Lung (tissue), 12 donors: Measurements from ENCODE around the gene CENATAC. TPM values are rescaled to one million over a fixed set of nuclear protein-coding genes. Genes with fewer than 3 reads are reported as not detected.

Experiments
- ATAC-seq: fragments of 200-7000 bp; cut with Tn5 transposase; one replicate; pipeline ENCODE4 v1.9.1; 2020; ENCODE audit warnings: moderate number of reproducible peaks; ENCODE audit not compliant: insufficient read depth, low FRiP score
- DNase-seq, 3 donors: peaks; one replicate each; pipeline ENCODE4 v3.0.0-alpha.2; 2013 to 2017
- H3K27ac ChIP-seq, 2 donors: one replicate each; pipeline ENCODE4 v1.5.1; 2013; ENCODE audit warnings: mild to moderate bottlenecking in 2 of 2, moderate library complexity in 2 of 2, control low read depth in 1 of 2, inconsistent platforms in 1 of 2, low read depth in 1 of 2, low read length in 1 of 2
- H3K27me3 ChIP-seq, 3 donors: one replicate each; pipeline ENCODE4 v1.5.1; 2013; ENCODE audit warnings: low read length in 2 of 3; ENCODE audit not compliant: control insufficient read depth in 3 of 3, insufficient read depth in 3 of 3
- H3K36me3 ChIP-seq, 4 donors: one replicate each; pipeline ENCODE4 v1.5.1; 2013; ENCODE audit warnings: low read length in 4 of 4, mild to moderate bottlenecking in 1 of 4, moderate library complexity in 1 of 4; ENCODE audit not compliant: control insufficient read depth in 4 of 4, insufficient read depth in 4 of 4
- H3K4me1 ChIP-seq, 5 donors: one replicate each; pipeline ENCODE4 v1.5.1; 2013; ENCODE audit warnings: low read length in 5 of 5, mild to moderate bottlenecking in 2 of 5, moderate library complexity in 1 of 5; ENCODE audit not compliant: control insufficient read depth in 5 of 5, insufficient read depth in 5 of 5
- H3K4me3 ChIP-seq: one replicate; pipeline ENCODE4 v1.5.1; 2013; ENCODE audit warnings: mild to moderate bottlenecking, control low read depth, moderate library complexity
- H3K9ac ChIP-seq, 2 donors: one replicate each; pipeline ENCODE4 v1.5.1; 2013; ENCODE audit warnings: low read length in 2 of 2, control low read depth in 1 of 2; ENCODE audit not compliant: insufficient read depth in 1 of 2
- H3K9me3 ChIP-seq, 4 donors: one replicate each; pipeline ENCODE4 v1.5.1; 2013; ENCODE audit warnings: low read length in 3 of 4, mild to moderate bottlenecking in 1 of 4, moderate library complexity in 1 of 4; ENCODE audit not compliant: control insufficient read depth in 4 of 4, insufficient read depth in 3 of 4
- WGBS, 2 donors: extraction: QIAGEN DNeasy Blood & Tissue Kit; methylation state at CpG; one replicate each; pipeline ENCODE4 v1.1.7; 2013; 5-methylcytosine and 5-hydroxymethylcytosine counted together
- polyA plus RNA-seq, 2 donors: library from polyadenylated mRNA; stranded (reverse); fragments of 200-250 nt; gene quantifications; one replicate each; pipeline ENCODE4 v1.2.1, GENCODE V29; 2013
- total RNA-seq, 2 donors: library from RNA; depleted of rRNA in 1 of 2; stranded (reverse); fragments of >200 nt in 1 of 2; gene quantifications; one replicate each; pipeline ENCODE4 v1.2.1, GENCODE V29; 2014 to 2021
- TF ChIP-seq, protein P1 (sequence below): IDR thresholded peaks from 2 replicates; pipeline ENCODE4 v1.5.1; 2012; ENCODE audit warnings: mild to moderate bottlenecking; ENCODE audit errors: control extremely low read depth, extremely low read depth
- donor health status: control.
- donor health status: control.
- donor health status: Bipolar disorder and iron deficiency.
- donor health status: healthy.
- donor health status: DM: yes; HTN: yes; CAD: no.

CENATAC gene
- total and polyA plus RNA-seq, 4 donors, result 12.3 to 97.5 (median 53.5) TPM

DNA sequence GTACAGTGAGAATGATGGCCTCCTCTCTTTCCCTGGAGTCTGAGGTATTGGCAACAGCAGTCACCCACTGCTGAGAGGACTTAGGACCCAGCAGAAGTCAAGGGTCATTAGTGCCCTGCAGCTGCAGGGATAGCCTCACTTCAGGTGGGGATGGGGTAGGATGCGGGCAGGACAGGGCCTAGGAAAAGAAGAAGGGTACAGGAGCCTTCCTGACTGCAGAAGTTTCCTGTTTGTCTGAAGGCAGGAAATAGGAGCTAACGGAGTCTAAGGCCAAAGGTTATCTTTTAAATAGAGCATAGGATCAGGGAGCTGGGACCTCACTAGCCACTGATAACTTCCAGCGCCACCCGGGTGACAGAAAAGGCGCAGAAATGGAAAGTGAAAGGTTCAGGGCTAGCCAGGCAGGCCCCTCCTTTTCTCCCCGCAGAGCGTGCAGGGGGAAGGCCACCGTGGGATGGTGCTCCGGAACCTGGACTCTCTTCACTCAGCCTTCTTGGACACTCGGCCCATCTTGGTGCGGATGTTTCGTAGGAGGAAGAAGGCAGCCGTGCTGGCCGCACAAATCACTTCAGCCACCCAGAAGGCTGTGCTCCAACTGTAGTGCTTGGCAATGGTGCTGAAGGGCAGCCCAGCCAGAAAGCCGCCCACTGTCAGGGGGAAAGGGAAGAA lies 26.6 kb downstream of the CENATAC start:
- no peak overlapping the region for H3K4me3 ChIP-seq
- H3K9me3 ChIP-seq, result no peaks in the 10 kb centered on the region
- H3K9ac ChIP-seq, result no peak overlapping the region
- WGBS, 2 donors, result 69 to 74% methylated on average over 15 of the region's 15 CpGs
- no peaks in the 10 kb centered on the region for H3K27me3 ChIP-seq
- TF ChIP-seq, protein P1, sequence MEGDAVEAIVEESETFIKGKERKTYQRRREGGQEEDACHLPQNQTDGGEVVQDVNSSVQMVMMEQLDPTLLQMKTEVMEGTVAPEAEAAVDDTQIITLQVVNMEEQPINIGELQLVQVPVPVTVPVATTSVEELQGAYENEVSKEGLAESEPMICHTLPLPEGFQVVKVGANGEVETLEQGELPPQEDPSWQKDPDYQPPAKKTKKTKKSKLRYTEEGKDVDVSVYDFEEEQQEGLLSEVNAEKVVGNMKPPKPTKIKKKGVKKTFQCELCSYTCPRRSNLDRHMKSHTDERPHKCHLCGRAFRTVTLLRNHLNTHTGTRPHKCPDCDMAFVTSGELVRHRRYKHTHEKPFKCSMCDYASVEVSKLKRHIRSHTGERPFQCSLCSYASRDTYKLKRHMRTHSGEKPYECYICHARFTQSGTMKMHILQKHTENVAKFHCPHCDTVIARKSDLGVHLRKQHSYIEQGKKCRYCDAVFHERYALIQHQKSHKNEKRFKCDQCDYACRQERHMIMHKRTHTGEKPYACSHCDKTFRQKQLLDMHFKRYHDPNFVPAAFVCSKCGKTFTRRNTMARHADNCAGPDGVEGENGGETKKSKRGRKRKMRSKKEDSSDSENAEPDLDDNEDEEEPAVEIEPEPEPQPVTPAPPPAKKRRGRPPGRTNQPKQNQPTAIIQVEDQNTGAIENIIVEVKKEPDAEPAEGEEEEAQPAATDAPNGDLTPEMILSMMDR, result no peak
- H3K4me1 ChIP-seq, result peaks cover 0 to 28% (median 14%) of the 10 kb centered on the region in 5 donors
- DNase-seq (no peak), ATAC-seq (no peak)
- peak overlapping the region in 1 of 2 donors; percentile 52 for H3K27ac ChIP-seq
- peaks cover 10 to 25% (median 17%) of the 10 kb centered on the region in 4 donors for H3K36me3 ChIP-seq

DNA sequence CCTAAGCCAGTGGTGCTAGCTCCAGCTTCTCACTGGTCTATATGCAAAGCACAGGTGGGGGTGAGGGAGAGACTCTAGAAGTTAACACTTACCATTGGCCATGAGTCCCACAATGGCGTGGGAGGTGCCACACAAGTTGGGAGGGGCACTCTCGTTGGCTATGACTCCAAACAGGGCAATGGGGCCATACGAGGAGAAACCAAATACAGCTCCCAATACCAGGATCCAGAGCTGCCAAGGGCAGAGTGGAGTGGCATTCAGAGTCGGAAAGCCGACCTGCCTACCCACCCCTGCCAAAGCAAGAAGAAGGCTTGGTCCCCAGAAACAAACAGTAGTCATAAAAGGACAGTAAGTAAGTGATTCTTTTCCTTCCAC lies 27.1 kb downstream of the CENATAC start:
- no peak for ATAC-seq

DNA sequence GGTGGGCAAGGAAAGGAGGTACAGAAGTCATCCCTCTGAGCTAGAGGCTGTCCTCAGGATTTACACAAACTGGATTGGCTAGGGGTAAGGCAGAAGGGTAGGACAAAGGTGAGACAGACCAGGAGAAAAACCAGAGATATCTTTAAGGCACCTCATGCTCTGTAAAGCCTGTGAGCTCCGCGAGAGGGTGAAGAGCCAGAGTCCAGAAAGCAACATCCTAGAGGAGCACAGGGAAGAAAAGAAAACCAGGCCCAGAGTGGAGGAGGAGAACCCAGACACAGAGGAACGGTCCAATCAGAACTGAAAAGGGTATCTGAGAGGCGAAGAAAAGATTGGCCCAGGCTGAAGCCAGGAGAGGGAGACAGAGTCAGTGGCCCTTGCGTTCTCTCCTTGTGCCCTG lies 27.6 kb downstream of the CENATAC start:
- Histone ChIP-seq H3K27ac (no peak overlapping the region), H3K9ac (no peak overlapping the region), H3K9me3 (no peaks in the 10 kb centered on the region), H3K4me3 (no peak overlapping the region), H3K27me3 (no peaks in the 10 kb centered on the region), H3K4me1 (peaks cover 0 to 27% (median 12%) of the 10 kb centered on the region in 5 donors), H3K36me3 (peaks cover 10 to 25% (median 15%) of the 10 kb centered on the region in 4 donors)
- ATAC-seq (no peak), DNase-seq (no peak)
- WGBS, 2 donors, result 95 to 97% methylated on average over 5 of the region's 5 CpGs
- TF ChIP-seq, protein P1, result no peak

More for the DNA sequence above, 27.1 kb downstream of the CENATAC start:
- 77 to 79% methylated on average over 5 of the region's 5 CpGs for WGBS, 2 donors
- Histone ChIP-seq H3K27me3 (no peaks in the 10 kb centered on the region), H3K4me1 (peaks cover 0 to 28% (median 13%) of the 10 kb centered on the region in 5 donors), H3K36me3 (peaks cover 10 to 25% (median 15%) of the 10 kb centered on the region in 4 donors), H3K27ac (peak overlapping the region in 1 of 2 donors; percentile 52), H3K9ac (no peak overlapping the region), H3K9me3 (no peaks in the 10 kb centered on the region), H3K4me3 (no peak overlapping the region)
- DNase-seq, result no peak
- TF ChIP-seq, protein P1, result no peak
